A549 (cell line): ENCODE results near the gene TRABD2A. TPM values are rescaled to one million over a fixed set of nuclear protein-coding genes. Genes with fewer than 3 reads are reported as not detected.

Source experiments
- ATAC-seq, 2 experiments: fragments of 200-7000 bp in 1 of 2; fragments of >200 bp in 1 of 2; cut with Nextera tagmentation in 1 of 2; cut with Tn5 transposase in 1 of 2; 3 replicates each; pipeline versions ENCODE4 v1.8.0 to v1.9.1; 2018 to 2020; ENCODE audit warnings: mild to moderate bottlenecking in 1 of 2, moderate library complexity in 1 of 2
- CTCF ChIA-PET: fragments of 300-600 bp; sonication (Branson Sonifier 250); formaldehyde crosslinking; extraction: SDS; loops from one replicate; lab custom pipeline; 2021; ENCODE audit warnings: antibody characterized with exemption, inconsistent platforms; lab: Yijun Ruan, JAX
- POLR2A ChIA-PET: fragments of 350-600 bp; formaldehyde crosslinking; extraction: SDS; loops from one replicate; lab custom pipeline; 2021; ENCODE audit warnings: antibody characterized with exemption, inconsistent platforms; lab: Yijun Ruan, JAX
- DNase-seq, 2 experiments: peaks; one replicate each; pipeline versions ENCODE4 v3.0.0 to v3.0.0-alpha.2; 2011 to 2016; ENCODE audit warnings: low read depth in 1 of 2, low spot score in 1 of 2
- FAIRE-seq: peaks from 2 replicates; lab custom pipeline; 2011; peaks lifted over from hg19 to GRCh38; lab: Jason Lieb, UNC
- H3K27ac ChIP-seq, 2 experiments: fragments of >200 bp; sonication (Bioruptor Twin); formaldehyde crosslinking; 3 replicates each; pipeline ENCODE4 v1.5.1; 2016 to 2017
- H3K4me1 ChIP-seq: fragments of >200 bp; sonication (Bioruptor Twin); formaldehyde crosslinking; 3 replicates; pipeline ENCODE4 v1.6.1; 2016
- H3K4me2 ChIP-seq: fragments of >200 bp; sonication (Bioruptor Twin); formaldehyde crosslinking; 3 replicates; pipeline ENCODE4 v1.6.1; 2016
- H3K4me3 ChIP-seq: fragments of >200 bp; sonication (Bioruptor Twin); formaldehyde crosslinking; 3 replicates; pipeline ENCODE4 v1.5.1; 2016
- H3K9me3 ChIP-seq: fragments of >200 bp; sonication (Bioruptor Twin); formaldehyde crosslinking; 3 replicates; pipeline ENCODE4 v1.6.1; 2016
- CBX2 ChIP-seq: fragments of 200-600 bp; sonication (generic); IDR thresholded peaks from 2 replicates; pipeline ENCODE4 v1.6.1; 2016; ENCODE audit warnings: low read depth, mild to moderate bottlenecking, borderline replicate concordance
- CEBPB ChIP-seq, 2 experiments: fragments of >200 bp in 1 of 2; sonication (Bioruptor Twin) in 1 of 2; formaldehyde crosslinking in 1 of 2; IDR thresholded peaks; 2 replicates each; pipeline ENCODE4 v1.6.1; 2012 to 2016
- CHD2 ChIP-seq: fragments of 150-350 bp; IDR thresholded peaks from 2 replicates; pipeline ENCODE4 v1.6.1; 2014; ENCODE audit warnings: low read length; ENCODE audit not compliant: partially characterized antibody
- CHD4 ChIP-seq: fragments of 200-600 bp; sonication (generic); IDR thresholded peaks from 2 replicates; pipeline ENCODE4 v1.6.1; 2016; ENCODE audit warnings: antibody characterized with exemption, mild to moderate bottlenecking, borderline replicate concordance
- EP300 ChIP-seq, 2 experiments: fragments of >200 bp; sonication (Bioruptor Twin); formaldehyde crosslinking; IDR thresholded peaks; 2 replicates in 1 of 2; 3 replicates in 1 of 2; pipeline ENCODE4 v1.6.1; 2016 to 2017
- FOSB ChIP-seq: fragments of 250-450 bp; sonication (Bioruptor Pico); IDR thresholded peaks from 2 replicates; pipeline ENCODE4 v1.5.0; 2020; ENCODE audit warnings: mild to moderate bottlenecking, moderate library complexity
- FOSL2 ChIP-seq, 2 experiments: fragments of 450-650 bp in 1 of 2; fragments of >200 bp in 1 of 2; sonication (Bioruptor Twin) in 1 of 2; formaldehyde crosslinking; IDR thresholded peaks; 2 replicates each; pipeline versions ENCODE4 v1.5.0 to v1.6.1; 2016 to 2020; ENCODE audit warnings: mild to moderate bottlenecking in 1 of 2, moderate library complexity in 1 of 2
- GATA3 ChIP-seq: IDR thresholded peaks from 2 replicates; pipeline ENCODE4 v1.6.1; 2012; ENCODE audit warnings: borderline replicate concordance
- HDAC2 ChIP-seq: fragments of 200-600 bp; sonication (generic); IDR thresholded peaks from 2 replicates; pipeline ENCODE4 v1.6.1; 2016
- HOXA7 ChIP-seq: fragments of 250-450 bp; sonication (Bioruptor Pico); IDR thresholded peaks from 2 replicates; pipeline ENCODE4 v1.5.0; 2020; ENCODE audit warnings: mild to moderate bottlenecking, moderate library complexity
- HOXB13 ChIP-seq: fragments of 250-450 bp; sonication (Bioruptor Pico); IDR thresholded peaks from 2 replicates; pipeline ENCODE4 v1.5.0; 2020; ENCODE audit warnings: low read depth, mild to moderate bottlenecking, moderate library complexity
- JUNB ChIP-seq: fragments of >200 bp; sonication (Bioruptor Twin); formaldehyde crosslinking; IDR thresholded peaks from 2 replicates; pipeline ENCODE4 v1.6.1; 2016
- KDM1A ChIP-seq: fragments of 200-600 bp; sonication (generic); IDR thresholded peaks from 2 replicates; pipeline ENCODE4 v1.6.1; 2016; ENCODE audit warnings: low read depth, mild to moderate bottlenecking
- NFE2L2 ChIP-seq: fragments of 150-350 bp; conservative IDR thresholded peaks from 2 replicates; pipeline ENCODE4 v1.6.1; 2014; ENCODE audit warnings: low read length
- POLR2AphosphoS2 ChIP-seq: conservative IDR thresholded peaks from 2 replicates; pipeline ENCODE4 v1.6.1; 2012; ENCODE audit warnings: low read length, improper control_type of control experiment, inconsistent platforms
- RAD21 ChIP-seq, 2 experiments: fragments of >200 bp in 1 of 2; sonication (Bioruptor Twin) in 1 of 2; formaldehyde crosslinking in 1 of 2; IDR thresholded peaks in 1 of 2; conservative IDR thresholded peaks in 1 of 2; 2 replicates in 1 of 2; 3 replicates in 1 of 2; pipeline ENCODE4 v1.6.1; 2012 to 2018; ENCODE audit warnings: inconsistent platforms in 1 of 2
- SMC3 ChIP-seq: fragments of >200 bp; sonication (Bioruptor Twin); formaldehyde crosslinking; IDR thresholded peaks from 3 replicates; pipeline ENCODE4 v1.6.1; 2018; ENCODE audit warnings: inconsistent platforms
- ZC3H11A ChIP-seq: fragments of 450-650 bp; IDR thresholded peaks from 2 replicates; pipeline ENCODE4 v1.6.1; 2014; ENCODE audit warnings: antibody characterized with exemption, mild to moderate bottlenecking
- ZSCAN20 ChIP-seq: fragments of 250-450 bp; sonication (Bioruptor Pico); IDR thresholded peaks from 2 replicates; pipeline ENCODE4 v1.8.0; 2022; ENCODE audit warnings: mild to moderate bottlenecking, moderate library complexity
- WGBS: methylation state at CpG from one replicate; pipeline ENCODE4 v1.1.6; 2017; ENCODE audit errors: missing lambda C conversion rate; 5-methylcytosine and 5-hydroxymethylcytosine counted together
- polyA plus RNA-seq, 4 experiments: library from polyadenylated mRNA; depleted of rRNA in 3 of 4; stranded (reverse); fragments of >200 nt; fragmentation: RNase III in 1 of 4; extraction: RNeasy Plus Mini Kit Qiagen cat#74134 plus additional on column Dnase treatment in 1 of 4; gene quantifications; 2 replicates in 3 of 4; 3 replicates in 1 of 4; pipeline ENCODE4 v1.2.3, GENCODE V29; 2011 to 2017
- TF ChIP-seq, protein P1 (sequence below): fragments of >200 bp; sonication (Bioruptor Twin); formaldehyde crosslinking; IDR thresholded peaks from 3 replicates; pipeline ENCODE4 v1.5.1; 2016
- TF ChIP-seq, protein P2 (sequence below): fragments of 200-600 bp; sonication (generic); IDR thresholded peaks from 2 replicates; pipeline ENCODE4 v1.6.1; 2016; ENCODE audit warnings: antibody characterized with exemption, mild to moderate bottlenecking, moderate library complexity
- TF ChIP-seq, protein P3 (sequence below): fragments of 250-450 bp; sonication (Bioruptor Pico); IDR thresholded peaks from 2 replicates; pipeline ENCODE4 v1.5.0; 2020; ENCODE audit warnings: low read depth, mild to moderate bottlenecking, moderate library complexity

The TRABD2A gene
- polyA plus RNA-seq, 2 of the 4 experiments (the other 2 are of a cell fraction): 6.1 to 7.1 TPM

DNA sequence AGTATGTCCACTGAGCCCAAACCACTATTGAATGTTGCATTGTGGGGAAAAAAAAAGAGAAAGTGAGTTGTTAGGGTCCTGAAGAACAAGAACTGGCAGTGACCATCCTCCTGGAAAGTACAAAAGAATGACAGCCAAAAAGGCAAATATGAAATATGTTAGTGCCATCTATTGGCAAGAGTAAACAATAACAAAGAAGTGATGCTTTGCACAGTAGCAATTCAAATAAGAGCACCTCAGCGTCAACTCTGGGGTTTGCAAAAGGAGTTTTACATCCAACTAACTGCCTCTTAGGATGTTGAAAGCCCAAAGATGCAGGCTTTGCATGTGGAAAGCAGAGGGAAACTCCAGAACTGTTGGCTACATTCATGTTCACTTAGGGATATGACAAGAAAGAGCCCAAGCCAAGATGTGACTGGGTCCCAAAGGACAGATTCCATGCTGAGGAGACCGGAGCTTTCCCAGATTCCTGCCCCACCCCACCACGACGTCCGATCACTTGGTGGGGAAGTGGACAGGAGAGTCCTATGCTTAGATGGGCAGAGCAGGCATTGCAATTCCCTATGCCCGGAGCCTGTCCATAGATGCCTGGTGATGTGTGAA, 15.6 kb downstream of the TRABD2A start:
- Histone ChIP-seq H3K4me2 (no peak overlapping the region), H3K4me3 (no peak overlapping the region), H3K9me3 (no peaks in the 10 kb centered on the region), H3K27ac (no peak overlapping the region), H3K4me1 (no peaks in the 10 kb centered on the region)
- POLR2A ChIA-PET: no interaction called here
- 23% methylated on average over 6 of the region's 6 CpGs for WGBS
- FAIRE-seq: peak; percentile 59
- no peak for TF ChIP-seq FOSB (CRISPR knock-in tag)
- TF ChIP-seq SMC3: peak; percentile 61
- TF ChIP-seq, protein P1, sequence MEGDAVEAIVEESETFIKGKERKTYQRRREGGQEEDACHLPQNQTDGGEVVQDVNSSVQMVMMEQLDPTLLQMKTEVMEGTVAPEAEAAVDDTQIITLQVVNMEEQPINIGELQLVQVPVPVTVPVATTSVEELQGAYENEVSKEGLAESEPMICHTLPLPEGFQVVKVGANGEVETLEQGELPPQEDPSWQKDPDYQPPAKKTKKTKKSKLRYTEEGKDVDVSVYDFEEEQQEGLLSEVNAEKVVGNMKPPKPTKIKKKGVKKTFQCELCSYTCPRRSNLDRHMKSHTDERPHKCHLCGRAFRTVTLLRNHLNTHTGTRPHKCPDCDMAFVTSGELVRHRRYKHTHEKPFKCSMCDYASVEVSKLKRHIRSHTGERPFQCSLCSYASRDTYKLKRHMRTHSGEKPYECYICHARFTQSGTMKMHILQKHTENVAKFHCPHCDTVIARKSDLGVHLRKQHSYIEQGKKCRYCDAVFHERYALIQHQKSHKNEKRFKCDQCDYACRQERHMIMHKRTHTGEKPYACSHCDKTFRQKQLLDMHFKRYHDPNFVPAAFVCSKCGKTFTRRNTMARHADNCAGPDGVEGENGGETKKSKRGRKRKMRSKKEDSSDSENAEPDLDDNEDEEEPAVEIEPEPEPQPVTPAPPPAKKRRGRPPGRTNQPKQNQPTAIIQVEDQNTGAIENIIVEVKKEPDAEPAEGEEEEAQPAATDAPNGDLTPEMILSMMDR: peak; percentile 79
- TF ChIP-seq, protein P2, sequence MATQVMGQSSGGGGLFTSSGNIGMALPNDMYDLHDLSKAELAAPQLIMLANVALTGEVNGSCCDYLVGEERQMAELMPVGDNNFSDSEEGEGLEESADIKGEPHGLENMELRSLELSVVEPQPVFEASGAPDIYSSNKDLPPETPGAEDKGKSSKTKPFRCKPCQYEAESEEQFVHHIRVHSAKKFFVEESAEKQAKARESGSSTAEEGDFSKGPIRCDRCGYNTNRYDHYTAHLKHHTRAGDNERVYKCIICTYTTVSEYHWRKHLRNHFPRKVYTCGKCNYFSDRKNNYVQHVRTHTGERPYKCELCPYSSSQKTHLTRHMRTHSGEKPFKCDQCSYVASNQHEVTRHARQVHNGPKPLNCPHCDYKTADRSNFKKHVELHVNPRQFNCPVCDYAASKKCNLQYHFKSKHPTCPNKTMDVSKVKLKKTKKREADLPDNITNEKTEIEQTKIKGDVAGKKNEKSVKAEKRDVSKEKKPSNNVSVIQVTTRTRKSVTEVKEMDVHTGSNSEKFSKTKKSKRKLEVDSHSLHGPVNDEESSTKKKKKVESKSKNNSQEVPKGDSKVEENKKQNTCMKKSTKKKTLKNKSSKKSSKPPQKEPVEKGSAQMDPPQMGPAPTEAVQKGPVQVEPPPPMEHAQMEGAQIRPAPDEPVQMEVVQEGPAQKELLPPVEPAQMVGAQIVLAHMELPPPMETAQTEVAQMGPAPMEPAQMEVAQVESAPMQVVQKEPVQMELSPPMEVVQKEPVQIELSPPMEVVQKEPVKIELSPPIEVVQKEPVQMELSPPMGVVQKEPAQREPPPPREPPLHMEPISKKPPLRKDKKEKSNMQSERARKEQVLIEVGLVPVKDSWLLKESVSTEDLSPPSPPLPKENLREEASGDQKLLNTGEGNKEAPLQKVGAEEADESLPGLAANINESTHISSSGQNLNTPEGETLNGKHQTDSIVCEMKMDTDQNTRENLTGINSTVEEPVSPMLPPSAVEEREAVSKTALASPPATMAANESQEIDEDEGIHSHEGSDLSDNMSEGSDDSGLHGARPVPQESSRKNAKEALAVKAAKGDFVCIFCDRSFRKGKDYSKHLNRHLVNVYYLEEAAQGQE: no peak
- TF ChIP-seq EP300 (IDR thresholded peaks at IDR 0.05): no peak
- TF ChIP-seq RAD21 (conservative IDR thresholded peaks at IDR 0.05 in 1 of 2, IDR thresholded peaks at IDR 0.05 in 1 of 2): peak; percentile 80 to 85
- TF ChIP-seq HOXA7 (CRISPR knock-in tag): no peak
- ATAC-seq: peak; percentile 79 to 80
- DNase-seq: peak; percentile 40 to 52
- CTCF ChIA-PET: interaction anchor here (0.6 to 2.0 kb wide), 19 partner anchors 11 to 408 kb away, joined by 3 to 8 read pairs (median 3); partner anchors contain the start of gene TRABD2A

DNA sequence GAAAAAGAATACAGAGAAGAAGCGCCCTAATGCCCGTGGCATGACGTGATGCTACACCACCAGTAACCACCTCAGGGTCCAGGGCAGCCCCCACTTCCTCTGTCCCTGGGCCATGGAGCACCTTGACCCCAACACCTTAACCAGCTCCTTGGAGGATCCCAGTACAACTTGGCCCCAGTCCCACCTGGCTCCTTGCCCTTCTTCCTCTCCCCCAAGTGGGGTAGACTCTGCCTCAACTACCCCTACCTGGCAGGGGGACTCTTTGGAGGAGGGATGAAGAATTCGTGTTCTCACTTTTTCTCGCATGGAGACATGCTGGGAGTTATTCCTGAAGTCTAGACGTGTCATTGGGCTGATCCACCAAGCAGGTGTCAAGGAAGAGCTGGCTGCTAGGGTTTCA, 18.9 kb downstream of the TRABD2A start:
- CTCF ChIA-PET: interaction anchor here (0.9 to 1.3 kb wide), 5 partner anchors 10 to 368 kb away, joined by 3 to 5 read pairs (median 4); no protein-coding TSS in a partner anchor
- ATAC-seq: no peak
- TF ChIP-seq, protein P3, sequence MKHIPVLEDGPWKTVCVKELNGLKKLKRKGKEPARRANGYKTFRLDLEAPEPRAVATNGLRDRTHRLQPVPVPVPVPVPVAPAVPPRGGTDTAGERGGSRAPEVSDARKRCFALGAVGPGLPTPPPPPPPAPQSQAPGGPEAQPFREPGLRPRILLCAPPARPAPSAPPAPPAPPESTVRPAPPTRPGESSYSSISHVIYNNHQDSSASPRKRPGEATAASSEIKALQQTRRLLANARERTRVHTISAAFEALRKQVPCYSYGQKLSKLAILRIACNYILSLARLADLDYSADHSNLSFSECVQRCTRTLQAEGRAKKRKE (CRISPR knock-in tag): no peak
- TF ChIP-seq GATA3 (no peak), NFE2L2 (no peak), HDAC2 (no peak), CBX2 (no peak), POLR2AphosphoS2 (no peak), KDM1A (no peak), CEBPB (IDR thresholded peaks at IDR 0.05) (no peak), JUNB (no peak), HOXA7 (CRISPR knock-in tag) (no peak), CHD2 (no peak), CHD4 (no peak), HOXB13 (CRISPR knock-in tag) (no peak), ZSCAN20 (CRISPR knock-in tag) (no peak), FOSL2 (IDR thresholded peaks at IDR 0.05) (no peak), FOSL2 (CRISPR knock-in tag; IDR thresholded peaks at IDR 0.05) (no peak), ZC3H11A (no peak)
- TF ChIP-seq, all 56 proteins: peak for 0

More for the DNA sequence above, 18.9 kb downstream of the TRABD2A start:
- Histone ChIP-seq H3K4me1 (no peaks in the 10 kb centered on the region), H3K9me3 (no peaks in the 10 kb centered on the region), H3K27ac (no peak overlapping the region), H3K4me2 (no peak overlapping the region), H3K4me3 (no peak overlapping the region)
- 49% methylated on average over 6 of the region's 6 CpGs for WGBS
- DNase-seq: no peak
- POLR2A ChIA-PET: no interaction called here
- no peak for FAIRE-seq
